H1 (cell line): ENCODE results near the gene IL22RA2. TPM values are rescaled to one million over a fixed set of nuclear protein-coding genes. Genes with fewer than 3 reads are reported as not detected.

Experiments used
- E2F6 ChIP-seq: IDR thresholded peaks from 2 replicates; pipeline ENCODE4 v1.6.1; 2012; ENCODE audit warnings: inconsistent platforms
- GABPA ChIP-seq: IDR thresholded peaks from 2 replicates; pipeline ENCODE4 v1.6.1; 2011; ENCODE audit warnings: mild to moderate bottlenecking, low read length, moderate library complexity, borderline replicate concordance; ENCODE audit not compliant: insufficient read depth
- SIX5 ChIP-seq: IDR thresholded peaks from 2 replicates; pipeline ENCODE4 v1.6.1; 2011; ENCODE audit warnings: mild to moderate bottlenecking, low read depth, low read length
- polyA plus RNA-seq, 7 experiments: library from polyadenylated mRNA; depleted of rRNA in 3 of 7; stranded (reverse) in 5 of 7; unstranded in 2 of 7; fragments of >200 nt in 5 of 7; fragments of 200-250 nt in 2 of 7; gene quantifications; 1 replicate in 5 of 7; 2 replicates in 1 of 7; 4 replicates in 1 of 7; pipeline versions ENCODE4 v1.2.1 to v1.2.3, GENCODE V29; 2011 to 2013; ENCODE audit warnings: missing spikeins in 2 of 7, mixed read lengths in 2 of 7
- total RNA-seq: library from RNA; stranded (reverse); fragmentation: NEBNext Ultra II Directional; extraction: Animal tissue kit (Norgen Biotek cat#: 25700); gene quantifications from 2 replicates; pipeline ENCODE4 v1.2.1, GENCODE V29; 2021

The IL22RA2 gene
- total and polyA plus RNA-seq, 2 of the 8 experiments (the other 6 are each of a cell fraction or from before 2014, with no cell fraction given): not detected

- no peak for TF ChIP-seq E2F6
- TF ChIP-seq SIX5: no peak
- TF ChIP-seq GABPA: no peak
Measured at GRCh38 chr6:137106183-137106582, 67.3 kb downstream of the IL22RA2 start (continued).
